Ishikawa (cell line): ENCODE data around the gene PTTG1IP.

Source experiments
- CEBPB ChIP-seq: IDR thresholded peaks from 2 replicates; pipeline ENCODE4 v1.6.1; 2012
- CREB1 ChIP-seq: IDR thresholded peaks from 2 replicates; pipeline ENCODE4 v1.6.1; 2012; ENCODE audit warnings: low read depth
- EGR1 ChIP-seq: IDR thresholded peaks from 2 replicates; pipeline ENCODE4 v1.6.1; 2012
- EP300 ChIP-seq: IDR thresholded peaks from 2 replicates; pipeline ENCODE4 v1.6.1; 2012; ENCODE audit warnings: borderline replicate concordance
- FOXM1 ChIP-seq: IDR thresholded peaks from 2 replicates; pipeline ENCODE4 v1.6.1; 2012; ENCODE audit warnings: low read depth, borderline replicate concordance
- MAX ChIP-seq: IDR thresholded peaks from 2 replicates; pipeline ENCODE4 v1.6.1; 2012
- NFIC ChIP-seq: IDR thresholded peaks from 2 replicates; pipeline ENCODE4 v1.6.1; 2012
- RAD21 ChIP-seq: IDR thresholded peaks from 2 replicates; pipeline ENCODE4 v1.6.1; 2012; ENCODE audit warnings: low read depth
- REST ChIP-seq: IDR thresholded peaks from 2 replicates; pipeline ENCODE4 v1.6.1; 2012; ENCODE audit warnings: low read depth, mild to moderate bottlenecking
- TAF1 ChIP-seq: IDR thresholded peaks from 2 replicates; pipeline ENCODE4 v1.6.1; 2012; ENCODE audit warnings: low read depth, mild to moderate bottlenecking
- TCF12 ChIP-seq: IDR thresholded peaks from 2 replicates; pipeline ENCODE4 v1.6.1; 2012; ENCODE audit warnings: low read depth
- TEAD4 ChIP-seq: IDR thresholded peaks from 2 replicates; pipeline ENCODE4 v1.6.1; 2012
- USF1 ChIP-seq: IDR thresholded peaks from 2 replicates; pipeline ENCODE4 v1.6.1; 2012
- YY1 ChIP-seq: IDR thresholded peaks from 2 replicates; pipeline ENCODE4 v1.6.1; 2012; ENCODE audit warnings: low read depth
- ZBTB7A ChIP-seq: IDR thresholded peaks from 2 replicates; pipeline ENCODE4 v1.6.1; 2012; ENCODE audit warnings: low read depth

Gene PTTG1IP

GRCh38 chr21:44848821-44849521, 24.5 kb downstream of the PTTG1IP start:
- TF ChIP-seq CEBPB (no peak), TCF12 (no peak), FOXM1 (no peak), TAF1 (no peak), ZBTB7A (no peak), MAX (no peak), USF1 (no peak), EGR1 (no peak), TEAD4 (no peak), REST (no peak), CREB1 (no peak), RAD21 (no peak), YY1 (no peak)

GRCh38 chr21:44847261-44848056, 26.0 kb downstream of the PTTG1IP start:
- TF ChIP-seq EGR1 (no peak), TEAD4 (no peak), CREB1 (no peak), TCF12 (no peak), REST (no peak), EP300 (no peak), TAF1 (no peak), NFIC (no peak), MAX (no peak), USF1 (no peak), ZBTB7A (no peak), YY1 (no peak), FOXM1 (no peak), RAD21 (no peak), CEBPB (no peak)

GRCh38 chr21:44846485-44847260, 26.8 kb downstream of the PTTG1IP start:
- TF ChIP-seq MAX = peak; percentile 65
- TF ChIP-seq CREB1 = no peak
- no peak for TF ChIP-seq TEAD4
- TF ChIP-seq REST = no peak

- no peak for TF ChIP-seq RAD21
- no peak for TF ChIP-seq USF1
- TF ChIP-seq TAF1 = no peak
- no peak for TF ChIP-seq EP300
- no peak for TF ChIP-seq TCF12
- TF ChIP-seq NFIC = no peak
- TF ChIP-seq TEAD4 = no peak
- TF ChIP-seq REST = no peak
- no peak for TF ChIP-seq EGR1
- TF ChIP-seq CEBPB = no peak
- TF ChIP-seq CREB1 = no peak
- TF ChIP-seq MAX = no peak; the same call in 1 of the 2 replicates
- no peak for TF ChIP-seq YY1
- TF ChIP-seq FOXM1 = no peak
- no peak; the same call in 1 of the 2 replicates for TF ChIP-seq ZBTB7A
Observed at GRCh38 chr21:44846224-44846484, 27.3 kb downstream of the PTTG1IP start.
